Cardiac septum (tissue), 1 donor: ENCODE results near the gene SWI5. TPM values are rescaled to one million over a fixed set of nuclear protein-coding genes. Genes with fewer than 3 reads are reported as not detected.
A peak's percentile ranks its signal among the peaks of the same experiment; 100 is the strongest.
"Not testable (repeated sequence)": the region's sequence is repeated elsewhere in the genome, so short reads cannot be mapped to it uniquely, and the experiment has no call there.

ENCODE experiments used
- DNase-seq: peaks from one replicate; pipeline ENCODE4 v3.0.0-alpha.2; 2020; ENCODE audit warnings: low spot score
- intact Hi-C: fragments of 100-400 bp; cut with DNase I; formaldehyde crosslinking; loops from one replicate; pipeline ENCODE4 v1.14.0; 2022
- long read RNA-seq: library from polyadenylated mRNA; unstranded; transcript quantifications from one replicate; pipeline ENCODE4 v2.0.0, GENCODE V29; 2021
- total RNA-seq: library from RNA; stranded (reverse); fragmentation: NEBNext Ultra II Directional; extraction: Animal tissue kit (Norgen Biotek cat#: 25700); gene quantifications from one replicate; pipeline ENCODE4 v1.2.1, GENCODE V29; 2021
- donor health status: DM: no; HTN: no; CAD: no.

SWI5 gene
- total RNA-seq: 17.7 TPM
- long read RNA-seq, transcript SWI5-203 (5 exons, 763 nt): major isoform, 8 of 13 reads
- long read RNA-seq, partial matches to known transcripts: 1 of 13 reads
- long read RNA-seq, other reads (novel, unspliced or antisense): 2 of 13 reads

- intact Hi-C loops: loop anchor here (5.0 to 10.0 kb wide), 2 partner anchors 46 to 81 kb away; partner anchors contain the start of genes CIZ1, COQ4 and TRUB2
- DNase-seq: peak; percentile 100
Observed at GRCh38 chr9:128276008-128276573, at the start of gene SWI5. TSS of gene SWI5 (plus strand) at chr9:128276276.

- no peak for DNase-seq
Observed at GRCh38 chr9:128226412-128226801, 49.7 kb upstream of the SWI5 start.

GRCh38 chr9:128230897-128231296, 45.2 kb upstream of the SWI5 start:
- not testable (repeated sequence) for DNase-seq

More at GRCh38 chr9:128226412-128226801, 49.7 kb upstream of the SWI5 start:
- intact Hi-C loops: no loop called here

GRCh38 chr9:128231638-128232527, 44.2 kb upstream of the SWI5 start:
- no peak for DNase-seq
- intact Hi-C loops: no loop called here

More at GRCh38 chr9:128230897-128231296, 45.2 kb upstream of the SWI5 start:
- intact Hi-C loops: not testable (repeated sequence)

DNA sequence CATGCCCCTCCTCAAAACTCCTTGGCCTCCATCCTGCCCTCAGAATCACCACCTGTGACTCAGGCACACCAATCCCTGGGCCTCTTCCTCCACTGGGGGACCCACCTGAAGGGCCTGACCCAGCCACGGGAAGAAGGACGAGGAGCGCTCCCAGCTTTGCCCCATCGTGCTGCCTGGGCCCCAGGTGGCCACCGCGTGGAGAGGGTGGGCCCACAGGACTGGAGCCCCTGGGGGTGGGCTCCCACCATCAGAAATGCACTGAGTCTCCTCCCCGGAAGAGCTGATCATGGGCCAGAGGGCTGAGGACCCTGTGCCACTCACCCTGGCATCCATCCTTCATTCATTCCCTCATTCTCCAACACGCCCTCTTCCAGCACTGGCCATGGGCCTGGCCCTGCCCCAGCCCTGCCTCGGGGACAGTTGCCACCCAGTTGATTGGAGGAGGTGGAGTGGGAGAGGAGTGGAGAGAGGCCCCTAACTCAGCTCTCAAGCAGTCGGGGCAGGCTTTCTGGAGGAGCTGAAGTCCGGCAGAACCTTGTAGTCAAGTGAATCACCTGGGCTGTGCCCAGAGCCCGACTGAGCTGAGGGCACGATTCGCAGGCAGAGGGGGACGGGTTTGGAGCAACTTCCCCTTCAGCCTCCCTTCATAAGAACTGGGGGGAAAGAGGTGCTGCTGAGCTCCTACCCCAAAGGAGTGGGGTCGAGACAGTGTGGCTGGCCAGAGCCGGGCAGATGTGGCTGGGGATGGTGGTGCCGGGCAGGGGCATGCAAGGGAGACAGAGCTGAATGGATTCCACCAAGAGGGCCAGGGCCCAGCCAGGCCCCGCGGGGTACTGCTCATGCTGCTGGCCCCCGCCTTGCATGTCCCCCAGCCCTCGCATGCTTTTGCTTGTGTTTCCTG, 43.3 kb upstream of the SWI5 start:
- DNase-seq: no peak

GRCh38 chr9:128233817-128234406, 42.2 kb upstream of the SWI5 start:
- DNase-seq: no peak
- intact Hi-C loops: no loop called here

More for the DNA sequence above, 43.3 kb upstream of the SWI5 start:
- intact Hi-C loops: no loop called here

- no peak for DNase-seq
- intact Hi-C loops: no loop called here
Observed at GRCh38 chr9:128242124-128242523, 34.0 kb upstream of the SWI5 start.

DNA sequence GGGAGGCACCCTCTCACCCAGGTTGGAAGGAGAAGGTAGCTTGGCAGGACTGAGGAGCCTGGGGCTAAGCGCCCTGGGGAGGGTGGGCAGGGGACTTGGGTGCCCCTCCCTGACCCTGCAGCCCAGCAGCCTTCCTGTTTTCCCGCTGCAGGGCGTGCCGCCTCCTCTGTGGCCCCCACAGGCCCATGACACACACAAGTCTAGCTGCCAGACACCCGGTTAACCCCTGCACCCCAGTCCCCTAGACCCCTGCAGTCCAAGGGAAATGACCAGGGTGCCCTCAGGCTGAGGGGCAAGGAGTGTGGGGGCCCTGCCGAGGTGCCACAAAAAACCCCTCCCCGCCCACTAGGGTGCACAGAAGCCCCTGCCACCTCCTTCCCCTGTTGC, 33.3 kb upstream of the SWI5 start:
- DNase-seq: no peak
- intact Hi-C loops: no loop called here

DNA sequence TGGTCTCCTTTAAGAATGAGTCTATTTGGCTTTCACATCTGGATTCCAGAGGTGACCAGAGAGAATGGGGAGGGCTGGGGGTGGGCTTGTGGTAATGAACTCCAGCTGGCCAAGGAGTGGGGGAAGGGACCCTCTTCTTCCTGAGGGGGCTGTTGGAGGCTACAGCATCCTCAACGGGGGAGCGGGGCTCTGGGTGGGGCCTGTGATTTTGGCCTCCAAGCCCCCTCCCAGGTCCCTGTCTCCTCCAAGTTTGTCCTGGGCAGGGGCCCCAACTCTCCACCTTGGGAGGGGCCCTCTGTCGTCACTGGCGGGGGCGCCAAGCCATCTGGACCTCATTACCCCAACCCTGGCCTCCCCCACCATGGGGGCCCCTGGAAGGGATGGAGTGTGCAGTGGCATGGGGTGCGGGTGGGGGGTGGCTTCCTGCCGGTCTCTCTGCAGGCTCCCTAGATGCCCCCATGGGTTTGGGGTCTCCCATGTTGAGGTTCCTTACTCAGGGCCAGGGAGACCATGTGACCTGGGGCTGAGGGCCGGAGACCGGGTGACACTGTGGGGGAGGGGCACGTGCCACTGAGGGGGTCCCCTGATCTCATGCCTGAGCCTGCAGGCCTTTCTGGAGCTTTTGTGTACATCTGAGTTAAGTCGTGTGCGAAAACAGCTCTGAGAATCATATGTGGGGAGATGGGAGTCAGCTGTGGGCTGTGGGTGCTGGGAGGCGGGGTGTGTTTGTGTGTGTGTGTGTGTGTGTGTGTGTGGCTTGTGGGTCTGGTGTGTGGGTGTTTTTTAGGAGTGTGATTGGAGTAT, 32.7 kb upstream of the SWI5 start:
- intact Hi-C loops: no loop called here

GRCh38 chr9:128244091-128244836, 31.8 kb upstream of the SWI5 start:
- intact Hi-C loops: no loop called here
- DNase-seq: no peak

More for the DNA sequence above, 32.7 kb upstream of the SWI5 start:
- DNase-seq: peak; percentile 76

DNA sequence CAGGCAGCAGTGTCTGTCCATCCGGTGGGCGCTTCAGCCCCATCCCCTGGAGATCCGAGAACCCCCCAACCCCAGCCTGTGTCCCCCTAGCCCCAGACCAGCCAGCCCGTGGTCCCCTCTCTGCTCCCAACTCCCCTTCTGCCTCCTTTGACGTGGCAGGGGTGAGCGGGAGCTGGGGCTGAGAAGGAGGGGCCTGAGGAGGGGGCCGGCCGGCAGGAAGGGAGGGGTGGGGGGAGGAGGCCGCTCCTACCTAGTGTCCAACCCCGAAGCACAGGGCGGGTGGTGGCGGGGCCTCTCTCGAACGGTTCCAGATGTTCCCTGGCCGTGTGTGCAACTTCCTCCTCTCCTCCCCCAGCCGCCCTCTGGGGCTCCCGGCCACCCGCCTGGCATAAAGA, 31.2 kb upstream of the SWI5 start:
- peak; percentile 90 for DNase-seq
- intact Hi-C loops: loop anchor here (5.0 kb wide), 1 partner anchor 43 kb away; the partner anchor contains the start of gene DNM1

DNA sequence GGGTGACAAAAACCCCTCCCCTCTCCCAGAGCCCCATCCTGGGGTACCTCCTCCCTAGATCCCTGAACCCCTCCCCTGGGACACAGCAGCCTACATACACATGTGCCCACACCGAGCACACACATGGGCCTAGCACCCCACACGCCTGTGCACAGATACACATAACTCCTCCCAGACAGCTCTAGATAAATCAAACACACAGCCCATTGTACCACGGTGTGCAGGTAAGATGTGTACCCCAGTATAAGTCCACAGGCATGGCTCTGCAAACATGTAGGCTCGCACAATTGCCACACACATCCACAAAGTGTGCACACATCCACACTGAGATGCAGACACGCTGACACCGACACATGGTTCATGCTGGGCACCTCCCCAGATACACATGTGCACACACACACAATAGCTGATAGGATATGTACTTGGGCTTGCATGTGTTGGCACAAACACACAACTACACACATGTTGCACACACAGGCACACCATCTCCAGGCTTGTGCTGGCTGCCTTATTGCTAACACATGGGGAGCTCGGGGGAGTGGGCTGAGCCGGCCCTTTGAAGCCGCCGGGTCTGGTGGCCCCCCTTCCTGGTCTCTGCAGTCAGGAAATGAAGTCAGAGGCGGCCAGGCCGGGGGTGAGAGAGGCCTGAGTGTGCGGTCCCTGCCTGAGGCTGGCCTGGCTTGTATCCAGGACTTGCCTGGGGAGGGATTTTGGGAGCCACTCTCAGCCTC, 30.5 kb upstream of the SWI5 start:
- intact Hi-C loops: loop anchor here (5.0 kb wide), 1 partner anchor 43 kb away; the partner anchor contains the start of gene DNM1
- DNase-seq: no peak

DNA sequence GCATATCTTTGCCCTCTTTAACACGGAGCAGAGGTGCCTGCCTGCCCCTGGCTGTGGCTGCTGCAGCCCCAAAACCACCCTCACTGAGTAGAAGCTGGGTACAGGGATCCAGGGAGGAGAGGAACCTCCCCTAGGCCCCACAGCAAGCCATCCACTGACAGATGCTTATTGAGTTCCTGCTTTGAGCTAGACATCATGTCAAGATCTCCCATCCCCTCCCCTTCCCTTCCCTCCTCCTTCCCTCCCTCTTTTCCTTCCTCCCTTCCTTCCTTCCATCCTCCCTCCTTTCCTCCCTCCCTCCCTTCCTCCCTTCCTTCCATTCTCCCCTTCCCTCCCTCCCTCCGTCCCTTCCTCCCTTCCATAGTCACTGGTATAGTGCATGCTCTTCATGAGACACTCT, 29.6 kb upstream of the SWI5 start:
- no peak for DNase-seq
- intact Hi-C loops: loop anchor here (5.0 kb wide), 1 partner anchor 44 kb away; the partner anchor contains the start of gene DNM1

DNA sequence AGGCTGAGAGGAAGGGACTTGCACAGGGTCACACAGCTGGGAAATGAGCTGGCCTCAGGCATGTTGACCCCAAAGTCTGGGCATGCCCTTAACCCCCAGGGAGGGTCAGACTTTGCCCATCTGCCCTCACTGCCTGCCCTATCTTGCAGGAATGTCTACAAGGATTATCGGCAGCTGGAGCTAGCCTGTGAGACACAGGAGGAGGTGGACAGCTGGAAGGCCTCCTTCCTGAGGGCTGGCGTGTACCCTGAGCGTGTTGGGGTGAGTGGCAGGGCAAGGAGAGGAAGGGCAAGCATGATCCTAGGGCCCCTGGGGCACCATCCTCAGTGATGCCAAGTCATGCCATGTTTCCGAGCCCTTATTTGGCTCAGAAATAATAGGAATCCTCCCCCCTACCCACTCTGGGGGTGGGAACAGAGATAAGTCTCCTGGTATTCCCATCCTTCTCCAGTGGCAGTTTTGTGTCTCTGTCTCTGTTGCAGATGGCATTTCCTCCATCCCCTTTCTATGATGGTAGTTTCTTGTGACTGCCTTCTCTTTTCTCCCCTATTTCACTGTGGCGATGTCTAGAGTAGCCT, 28.8 kb upstream of the SWI5 start:
- DNase-seq: no peak
- intact Hi-C loops: loop anchor here (5.0 kb wide), 1 partner anchor 45 kb away; the partner anchor contains the start of gene DNM1

- no peak for DNase-seq
- intact Hi-C loops: loop anchor here (5.0 kb wide), 1 partner anchor 47 kb away; the partner anchor contains the start of gene DNM1
Observed at GRCh38 chr9:128249558-128249907, 26.5 kb upstream of the SWI5 start.
